GM19239 (cell line): ENCODE measurements around the gene HABP2.
A peak's percentile ranks its signal among the peaks of the same experiment; 100 is the strongest.

ENCODE experiments used
- DNase-seq: peaks from one replicate; pipeline ENCODE4 v3.0.0; 2011; ENCODE audit warnings: low spot score; ENCODE audit not compliant: insufficient read length
- FAIRE-seq: peaks from 2 replicates; lab custom pipeline; 2011; peaks lifted over from hg19 to GRCh38; lab: Jason Lieb, UNC

The HABP2 gene

GRCh38 chr10:113553149-113553548 lies 296 bp downstream of the HABP2 start:
- DNase-seq, result no peak
- FAIRE-seq, result no peak

DNA sequence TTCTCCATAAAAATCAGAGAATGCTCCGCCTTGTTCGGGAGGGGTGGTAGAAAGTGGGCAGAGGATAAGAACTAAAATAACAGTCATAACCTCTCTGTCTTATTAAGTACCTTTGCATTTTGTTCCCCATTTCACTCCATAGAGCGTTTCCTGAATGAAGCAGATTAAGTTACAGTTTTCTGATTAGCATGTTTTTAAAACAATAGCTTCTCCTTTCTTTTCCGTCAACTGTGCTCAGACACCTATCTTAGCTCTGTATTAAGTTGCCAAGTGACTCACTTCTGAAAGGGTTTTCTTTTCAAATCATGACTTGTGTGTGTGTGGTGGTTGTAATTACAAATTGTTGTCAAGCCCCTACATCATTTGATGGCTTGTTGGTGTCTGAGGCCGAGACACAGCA lies 1.4 kb downstream of the HABP2 start:
- no peak for FAIRE-seq
- DNase-seq, result no peak

- DNase-seq, result no peak
- no peak for FAIRE-seq
Measured at GRCh38 chr10:113555245-113555644, 2.4 kb downstream of the HABP2 start.

GRCh38 chr10:113555751-113556150 lies 2.9 kb downstream of the HABP2 start:
- FAIRE-seq, result no peak

DNA sequence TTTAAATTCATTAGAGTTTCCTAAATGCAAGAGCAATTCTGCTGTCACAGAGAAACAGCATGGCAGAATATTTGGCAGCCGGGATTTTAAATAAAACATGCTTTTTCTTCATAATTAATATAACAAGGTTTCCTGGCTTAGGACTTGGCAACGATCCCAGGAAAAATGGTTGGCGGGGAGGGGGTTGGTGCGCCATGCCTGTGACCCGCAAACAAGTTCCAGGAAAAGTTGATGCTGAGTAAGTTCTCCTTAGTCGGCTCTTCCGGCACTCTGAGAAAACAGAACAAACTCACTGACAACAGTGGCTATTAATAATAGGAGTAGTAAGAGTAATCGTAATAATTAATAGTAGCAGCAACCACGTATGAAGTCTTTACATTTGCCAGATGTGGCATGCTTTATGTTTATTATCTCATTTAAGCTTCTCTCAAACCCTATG lies 4.6 kb downstream of the HABP2 start:
- FAIRE-seq, result no peak

More at GRCh38 chr10:113555751-113556150, 2.9 kb downstream of the HABP2 start:
- DNase-seq, result no peak

GRCh38 chr10:113557903-113558321 lies 5.1 kb downstream of the HABP2 start:
- FAIRE-seq, result no peak
- DNase-seq, result no peak

More for the DNA sequence above, 4.6 kb downstream of the HABP2 start:
- no peak for DNase-seq

DNA sequence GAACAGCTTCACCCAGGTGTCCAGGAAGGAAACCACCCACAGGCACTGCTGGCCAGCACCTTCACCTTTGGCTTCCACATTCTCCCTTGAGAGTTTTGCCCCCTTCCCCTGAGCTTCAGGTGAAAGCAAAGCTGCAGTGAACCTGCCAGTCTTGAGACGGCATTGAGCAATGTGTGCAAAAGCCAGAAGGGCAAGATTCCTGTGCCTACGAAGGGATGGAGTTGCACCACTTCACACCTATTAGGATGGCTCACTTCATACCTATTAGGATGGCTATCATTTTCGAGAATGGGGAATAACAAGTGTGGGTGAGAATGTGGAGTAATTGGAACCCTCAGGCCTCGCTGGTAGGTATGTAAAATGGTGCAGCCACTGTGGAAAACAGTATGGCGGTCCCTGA lies 7.2 kb downstream of the HABP2 start:
- FAIRE-seq (no peak), DNase-seq (no peak)

GRCh38 chr10:113561214-113561613 lies 8.4 kb downstream of the HABP2 start:
- no peak for DNase-seq
- no peak for FAIRE-seq

DNA sequence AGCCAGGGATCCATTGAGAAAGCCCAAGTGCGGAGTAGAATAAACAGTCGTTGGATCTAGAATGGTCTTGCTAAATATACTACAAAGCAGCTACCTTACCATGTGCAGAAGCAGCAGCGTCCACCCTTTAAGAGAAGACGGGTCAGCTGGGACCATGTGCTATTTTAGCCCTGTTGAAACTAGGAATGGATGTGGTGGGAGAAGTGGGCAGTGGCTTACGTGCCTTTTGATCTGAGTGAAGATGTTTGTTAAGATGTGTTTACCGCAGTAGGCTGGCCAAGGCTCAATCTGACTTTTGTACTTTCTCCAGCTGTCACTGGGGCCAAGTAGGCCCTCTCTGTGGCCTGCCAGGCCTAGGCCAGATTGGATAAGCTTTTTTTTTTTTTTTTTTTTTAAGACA lies 9.2 kb downstream of the HABP2 start:
- DNase-seq, result no peak
- FAIRE-seq, result no peak

GRCh38 chr10:113562704-113563103 lies 9.9 kb downstream of the HABP2 start:
- no peak for FAIRE-seq

GRCh38 chr10:113563306-113564088 lies 10.6 kb downstream of the HABP2 start:
- peak; percentile 82 for DNase-seq
- peak; percentile 86 for FAIRE-seq

More at GRCh38 chr10:113562704-113563103, 9.9 kb downstream of the HABP2 start:
- DNase-seq, result no peak

- DNase-seq, result no peak
- FAIRE-seq, result no peak
Measured at GRCh38 chr10:113565364-113565763, 12.5 kb downstream of the HABP2 start.

DNA sequence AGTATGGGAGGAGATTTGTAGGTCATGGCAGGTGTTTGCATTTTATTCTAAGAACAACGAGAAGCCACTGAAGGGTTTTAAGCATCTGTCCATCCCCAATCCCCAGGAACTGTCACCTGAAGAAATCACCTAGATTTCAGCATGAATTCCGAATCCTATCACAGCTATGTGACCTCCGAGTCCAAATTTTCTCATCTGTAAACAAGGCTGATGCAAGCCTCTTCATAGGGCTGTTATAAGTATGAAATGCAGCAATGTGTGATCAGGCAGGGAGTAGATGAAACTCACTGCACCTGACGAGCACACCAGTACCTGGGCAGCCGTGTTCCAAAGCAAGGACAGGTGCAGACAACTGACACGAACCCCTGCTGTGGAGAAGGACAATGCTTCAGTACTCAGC lies 14.0 kb downstream of the HABP2 start:
- no peak for FAIRE-seq
- no peak for DNase-seq

GRCh38 chr10:113569576-113569975 lies 16.7 kb downstream of the HABP2 start:
- FAIRE-seq (no peak), DNase-seq (no peak)

GRCh38 chr10:113572520-113573290 lies 19.9 kb downstream of the HABP2 start:
- DNase-seq (no peak), FAIRE-seq (no peak)

- DNase-seq, result no peak
- FAIRE-seq, result no peak
Measured at GRCh38 chr10:113573368-113573767, 20.5 kb downstream of the HABP2 start.

DNA sequence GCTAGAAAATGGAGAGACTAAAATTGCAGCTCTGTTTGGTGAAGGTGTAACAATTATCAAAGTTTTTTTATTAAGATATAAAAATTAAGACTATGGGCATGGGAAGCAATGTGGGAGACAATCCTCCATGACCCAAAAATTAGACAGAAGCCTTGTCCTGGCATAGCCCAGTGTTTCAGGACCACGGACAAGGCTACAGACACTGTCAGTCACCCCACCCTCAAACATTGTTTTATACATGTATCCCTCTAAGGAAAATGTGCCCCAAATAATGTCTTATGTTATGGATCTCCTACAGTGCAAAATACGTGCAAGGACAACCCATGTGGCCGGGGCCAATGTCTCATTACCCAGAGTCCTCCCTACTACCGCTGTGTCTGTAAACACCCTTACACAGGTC lies 24.0 kb downstream of the HABP2 start:
- FAIRE-seq, result no peak
- no peak for DNase-seq

- DNase-seq, result no peak
- FAIRE-seq, result no peak
Measured at GRCh38 chr10:113578773-113579172, 25.9 kb downstream of the HABP2 start.

DNA sequence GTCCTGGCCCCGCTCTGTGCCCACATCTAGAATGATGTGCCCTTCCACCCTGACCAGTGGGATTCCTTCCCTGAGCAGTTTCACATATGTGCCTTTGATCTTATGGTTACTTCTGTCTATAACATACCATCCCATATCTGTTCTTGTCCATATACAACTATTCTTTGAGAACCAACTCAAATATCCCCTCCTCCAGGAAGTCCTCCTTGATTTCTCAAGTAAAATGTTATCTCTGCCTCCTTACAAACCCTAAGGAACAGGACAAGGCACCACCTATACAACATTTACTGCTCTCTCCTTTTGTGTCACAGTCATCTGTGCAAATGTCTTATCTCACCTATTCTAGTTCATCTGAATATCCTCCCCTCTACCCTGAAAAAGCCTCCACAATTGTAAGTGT lies 28.2 kb downstream of the HABP2 start:
- no peak for FAIRE-seq

DNA sequence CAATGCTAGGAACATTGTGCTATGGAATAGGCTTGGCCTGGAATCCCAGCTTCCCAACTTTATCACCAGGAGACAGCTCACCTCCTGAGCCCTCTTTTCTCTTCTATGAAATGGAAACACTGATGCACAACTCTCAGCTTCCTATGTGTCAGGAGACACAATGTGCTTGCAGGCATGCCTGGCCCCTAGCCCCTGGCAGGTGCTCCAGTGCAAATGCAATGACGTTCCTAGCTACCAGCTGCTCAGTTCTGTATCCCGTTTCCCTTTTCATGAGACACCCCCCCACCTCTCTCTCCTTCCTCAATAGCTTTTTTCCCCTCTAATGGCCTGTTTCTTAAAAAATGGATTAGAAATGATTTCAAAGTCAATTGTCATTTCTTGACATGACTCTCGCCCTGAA lies 30.7 kb downstream of the HABP2 start:
- FAIRE-seq (no peak), DNase-seq (no peak)

More for the DNA sequence above, 28.2 kb downstream of the HABP2 start:
- DNase-seq, result no peak

DNA sequence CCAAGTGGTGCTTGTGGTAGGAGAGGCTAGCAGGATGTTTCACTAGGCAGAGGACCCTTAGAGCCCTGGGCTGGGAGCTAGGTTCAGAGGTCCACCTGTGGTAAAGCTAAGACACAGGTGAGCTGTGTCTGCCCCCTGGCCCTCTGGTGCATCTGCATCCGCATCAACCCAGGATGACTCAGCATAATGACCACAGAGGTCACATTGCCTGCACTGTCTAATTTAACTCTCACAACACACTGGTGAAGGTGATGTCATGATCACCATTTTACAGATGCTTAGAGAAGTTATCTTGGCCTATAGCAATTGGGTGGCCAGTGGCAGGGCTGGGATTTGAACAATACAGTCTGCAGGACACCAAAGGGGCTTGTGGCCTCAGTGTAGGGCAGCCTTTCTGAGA lies 33.1 kb downstream of the HABP2 start:
- no peak for FAIRE-seq
- no peak for DNase-seq
